ENCODE measurements around the gene PRPH. TPM values are rescaled to one million over a fixed set of nuclear protein-coding genes. Genes with fewer than 3 reads are reported as not detected.
"Not testable (repeated sequence)": the region's sequence is repeated elsewhere in the genome, so short reads cannot be mapped to it uniquely, and the experiment has no call there.

PRPH gene
- total RNA-seq = 1 to 10 TPM in 2 of 4 donors, not detected in 2; 1.1 to 1.5 TPM

- TF ChIP-seq EP300 (IDR thresholded peaks at IDR 0.05) = no peak
- no peak for TF ChIP-seq POLR2A (IDR thresholded peaks at IDR 0.05)
- TF ChIP-seq POLR2AphosphoS5 (IDR thresholded peaks at IDR 0.05) = no peak
- TF ChIP-seq CTCF (IDR thresholded peaks at IDR 0.05) = no peak
- peak within 1 kb of the TSS; percentile 14 for H3K4me3 ChIP-seq
- whole genome bisulfite sequencing = 2% methylated on average over 10 of the region's 82 CpGs
- no peak within 1 kb of the TSS for H3K27ac ChIP-seq
- H3K36me3 ChIP-seq = no peaks in the 10 kb centered on the region
- no peaks in the 10 kb centered on the region for H3K9me3 ChIP-seq
- peaks cover 43% of the 10 kb centered on the region for H3K4me1 ChIP-seq
- H3K27me3 ChIP-seq = peaks cover 50% of the 10 kb centered on the region
- DNase-seq (ENCODE audit: low spot score in 2 of 2) = peak in 1 of 2 donors; percentile 60
These were observed at the start of gene PRPH for GRCh38 chr12:49295082-49295936. Gene PRPH, plus strand, starts transcription at chr12:49295147. Its CDS starts 54 bp downstream, at chr12:49295201.

- TF ChIP-seq EP300 (IDR thresholded peaks at IDR 0.05) (no peak), CTCF (IDR thresholded peaks at IDR 0.05) (no peak), POLR2A (IDR thresholded peaks at IDR 0.05) (no peak), POLR2AphosphoS5 (IDR thresholded peaks at IDR 0.05) (no peak)
- H3K36me3 ChIP-seq = no peaks in the 10 kb centered on the region
- no peaks in the 10 kb centered on the region for H3K9me3 ChIP-seq
- no peak overlapping the region for H3K27ac ChIP-seq
- no peaks in the 10 kb centered on the region for H3K27me3 ChIP-seq
- no peak overlapping the region for H3K4me3 ChIP-seq
- H3K4me1 ChIP-seq = peaks cover 4% of the 10 kb centered on the region
- 93% methylated on average over 5 of the region's 5 CpGs for WGBS
- DNase-seq (ENCODE audit: low spot score in 2 of 2) = no peak
These were observed 43.6 kb upstream of the PRPH start for GRCh38 chr12:49251357-49251756.

- no peak for DNase-seq (ENCODE audit: low spot score in 2 of 2)
- Histone ChIP-seq H3K27me3 (no peaks in the 10 kb centered on the region), H3K36me3 (no peaks in the 10 kb centered on the region), H3K9me3 (no peaks in the 10 kb centered on the region), H3K4me3 (no peak overlapping the region), H3K4me1 (peaks cover 4% of the 10 kb centered on the region), H3K27ac (no peak overlapping the region)
- WGBS = 59% methylated on average over 11 of the region's 11 CpGs
- no peak for TF ChIP-seq EP300 (IDR thresholded peaks at IDR 0.05)
- no peak for TF ChIP-seq POLR2AphosphoS5 (IDR thresholded peaks at IDR 0.05)
- no peak for TF ChIP-seq CTCF (IDR thresholded peaks at IDR 0.05)
- TF ChIP-seq POLR2A (IDR thresholded peaks at IDR 0.05) = no peak
These were observed 41.8 kb upstream of the PRPH start for GRCh38 chr12:49253033-49253623.

GRCh38 chr12:49255456-49255855 is 39.5 kb upstream of the PRPH start:
- peaks cover 17% of the 10 kb centered on the region for H3K4me1 ChIP-seq
- not testable (repeated sequence) for H3K27me3 ChIP-seq; H3K9me3 ChIP-seq; H3K36me3 ChIP-seq; DNase-seq (ENCODE audit: low spot score in 2 of 2); H3K4me3 ChIP-seq; H3K27ac ChIP-seq
- 92% methylated on average over 10 of the region's 10 CpGs for WGBS

- DNase-seq (ENCODE audit: low spot score in 2 of 2) = no peak
- Histone ChIP-seq H3K9me3 (no peaks in the 10 kb centered on the region), H3K4me1 (peaks cover 23% of the 10 kb centered on the region), H3K36me3 (no peaks in the 10 kb centered on the region), H3K27ac (no peak overlapping the region), H3K4me3 (no peak overlapping the region), H3K27me3 (no peaks in the 10 kb centered on the region)
- no peak for TF ChIP-seq EP300 (IDR thresholded peaks at IDR 0.05)
- TF ChIP-seq POLR2A (IDR thresholded peaks at IDR 0.05) = no peak
- TF ChIP-seq CTCF (IDR thresholded peaks at IDR 0.05) = no peak
- no peak for TF ChIP-seq POLR2AphosphoS5 (IDR thresholded peaks at IDR 0.05)
- 81% methylated on average over 11 of the region's 11 CpGs for WGBS
These were observed 38.9 kb upstream of the PRPH start for GRCh38 chr12:49255857-49256637.

GRCh38 chr12:49257508-49258184 is 37.3 kb upstream of the PRPH start:
- WGBS = 93% methylated on average over 10 of the region's 10 CpGs
- peaks cover 22% of the 10 kb centered on the region for H3K4me1 ChIP-seq
- DNase-seq (ENCODE audit: low spot score in 2 of 2); H3K36me3 ChIP-seq; H3K27ac ChIP-seq; H3K27me3 ChIP-seq; H3K4me3 ChIP-seq; H3K9me3 ChIP-seq: not testable (repeated sequence)

All from suprapubic skin (tissue), 4 donors.